Neural crest cell (in vitro differentiated cells): ENCODE results near the gene ANO1. TPM values are rescaled to one million over a fixed set of nuclear protein-coding genes. Genes with fewer than 3 reads are reported as not detected.
"Not testable (repeated sequence)": the region's sequence is repeated elsewhere in the genome, so short reads cannot be mapped to it uniquely, and the experiment has no call there.

Experiments
- DNase-seq: peaks from one replicate; pipeline ENCODE4 v3.0.0; 2021; ENCODE audit warnings: low read depth, mixed read lengths, low spot score
- H3K27ac Mint-ChIP-seq: one replicate; pipeline ENCODE4 v1.8.0; 2021; ENCODE audit warnings: mild to moderate bottlenecking, mixed read lengths; ENCODE audit not compliant: unreplicated experiment
- H3K27me3 Mint-ChIP-seq: 2 replicates; pipeline ENCODE4 v1.8.0; 2021; ENCODE audit warnings: low read depth, mild to moderate bottlenecking, mixed read lengths
- H3K36me3 Mint-ChIP-seq: 2 replicates; pipeline ENCODE4 v1.8.0; 2021; ENCODE audit warnings: low read depth, mild to moderate bottlenecking, mixed read lengths
- H3K4me1 Mint-ChIP-seq: 2 replicates; pipeline ENCODE4 v1.8.0; 2021; ENCODE audit warnings: mixed read lengths
- H3K4me3 Mint-ChIP-seq: one replicate; pipeline ENCODE4 v1.8.0; 2021; ENCODE audit warnings: mild to moderate bottlenecking, mixed read lengths
- H3K9me3 Mint-ChIP-seq: 2 replicates; pipeline ENCODE4 v1.8.0; 2021; ENCODE audit warnings: mixed read lengths
- total RNA-seq: library from RNA; stranded (reverse); gene quantifications from 2 replicates; pipeline ENCODE4 v1.2.1, GENCODE V29; 2021
- TF ChIP-seq, protein P1 (sequence below): fragments of 200-600 bp; sonication (generic); conservative IDR thresholded peaks from 2 replicates; pipeline ENCODE4 v1.5.0; 2021; ENCODE audit warnings: antibody characterized with exemption, mild to moderate bottlenecking

Gene ANO1
- total RNA-seq, 1 donor from 2014 or later = not detected

DNA sequence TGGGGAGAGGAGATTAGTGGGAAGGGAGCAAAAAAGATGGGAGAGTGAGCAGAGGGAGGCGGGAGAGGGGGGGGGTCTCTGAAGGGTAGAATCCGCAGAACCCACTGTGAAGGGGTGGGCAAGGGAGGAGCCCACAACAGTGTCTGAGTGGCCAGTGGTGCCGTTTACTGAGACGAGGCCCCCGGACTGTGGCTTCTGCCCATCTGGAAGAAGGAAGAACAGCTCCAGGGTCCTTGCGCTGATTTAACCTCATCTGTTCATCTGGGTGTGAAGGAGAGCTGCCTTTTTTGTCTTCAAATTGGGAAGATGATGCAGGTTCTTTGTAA is 45.7 kb upstream of the ANO1 start:
- no peaks in the 10 kb centered on the region for H3K36me3 Mint-ChIP-seq
- H3K27me3 Mint-ChIP-seq = peaks cover 19% of the 10 kb centered on the region
- no peak overlapping the region for H3K27ac Mint-ChIP-seq
- DNase-seq = no peak
- H3K4me1 Mint-ChIP-seq = peaks cover 11% of the 10 kb centered on the region
- TF ChIP-seq, protein P1, sequence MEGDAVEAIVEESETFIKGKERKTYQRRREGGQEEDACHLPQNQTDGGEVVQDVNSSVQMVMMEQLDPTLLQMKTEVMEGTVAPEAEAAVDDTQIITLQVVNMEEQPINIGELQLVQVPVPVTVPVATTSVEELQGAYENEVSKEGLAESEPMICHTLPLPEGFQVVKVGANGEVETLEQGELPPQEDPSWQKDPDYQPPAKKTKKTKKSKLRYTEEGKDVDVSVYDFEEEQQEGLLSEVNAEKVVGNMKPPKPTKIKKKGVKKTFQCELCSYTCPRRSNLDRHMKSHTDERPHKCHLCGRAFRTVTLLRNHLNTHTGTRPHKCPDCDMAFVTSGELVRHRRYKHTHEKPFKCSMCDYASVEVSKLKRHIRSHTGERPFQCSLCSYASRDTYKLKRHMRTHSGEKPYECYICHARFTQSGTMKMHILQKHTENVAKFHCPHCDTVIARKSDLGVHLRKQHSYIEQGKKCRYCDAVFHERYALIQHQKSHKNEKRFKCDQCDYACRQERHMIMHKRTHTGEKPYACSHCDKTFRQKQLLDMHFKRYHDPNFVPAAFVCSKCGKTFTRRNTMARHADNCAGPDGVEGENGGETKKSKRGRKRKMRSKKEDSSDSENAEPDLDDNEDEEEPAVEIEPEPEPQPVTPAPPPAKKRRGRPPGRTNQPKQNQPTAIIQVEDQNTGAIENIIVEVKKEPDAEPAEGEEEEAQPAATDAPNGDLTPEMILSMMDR = no peak
- no peak overlapping the region for H3K4me3 Mint-ChIP-seq
- no peaks in the 10 kb centered on the region for H3K9me3 Mint-ChIP-seq

DNA sequence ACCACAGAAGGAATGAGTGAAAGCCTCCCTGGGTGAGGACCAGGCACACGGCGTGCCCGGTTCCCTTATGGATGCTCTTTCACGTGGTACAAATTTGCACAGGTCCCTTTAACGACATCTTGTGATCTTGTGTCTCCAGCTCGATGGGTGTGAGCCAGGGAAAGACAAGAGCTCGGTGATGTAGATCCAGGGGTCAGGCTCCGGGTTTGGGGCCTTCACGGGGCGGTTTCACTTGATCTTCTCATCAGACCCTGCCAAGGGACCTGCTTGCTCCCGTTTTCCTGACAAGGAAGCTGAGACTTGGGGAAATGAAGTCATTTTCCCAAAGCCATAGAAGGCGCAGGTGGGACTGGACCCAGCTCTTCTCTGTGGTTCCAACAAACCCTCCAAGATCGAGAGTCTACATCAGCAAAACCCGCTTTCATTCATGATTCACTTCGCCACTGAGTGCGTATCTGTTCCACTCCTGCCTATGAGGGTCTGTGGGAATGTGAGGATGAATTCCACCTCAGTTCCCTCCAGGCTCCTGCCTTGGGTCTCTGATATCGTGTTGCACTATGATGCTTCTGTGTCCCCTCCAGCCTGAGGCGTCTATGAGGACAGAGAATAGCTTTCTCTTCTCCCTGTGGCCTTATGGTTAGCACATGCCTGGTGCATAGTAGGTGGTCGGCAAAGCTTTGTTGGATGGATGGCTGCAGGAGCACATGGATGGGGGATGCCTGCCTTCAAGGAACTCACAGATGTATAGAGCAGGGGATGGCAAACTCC is 45.0 kb upstream of the ANO1 start:
- Mint-ChIP-seq H3K9me3 (peaks cover under 1% of the 10 kb centered on the region), H3K27ac (no peak overlapping the region), H3K4me3 (no peak overlapping the region), H3K36me3 (no peaks in the 10 kb centered on the region), H3K27me3 (peaks cover 20% of the 10 kb centered on the region), H3K4me1 (peaks cover 11% of the 10 kb centered on the region)
- TF ChIP-seq, protein P1 = no peak
- DNase-seq = no peak

DNA sequence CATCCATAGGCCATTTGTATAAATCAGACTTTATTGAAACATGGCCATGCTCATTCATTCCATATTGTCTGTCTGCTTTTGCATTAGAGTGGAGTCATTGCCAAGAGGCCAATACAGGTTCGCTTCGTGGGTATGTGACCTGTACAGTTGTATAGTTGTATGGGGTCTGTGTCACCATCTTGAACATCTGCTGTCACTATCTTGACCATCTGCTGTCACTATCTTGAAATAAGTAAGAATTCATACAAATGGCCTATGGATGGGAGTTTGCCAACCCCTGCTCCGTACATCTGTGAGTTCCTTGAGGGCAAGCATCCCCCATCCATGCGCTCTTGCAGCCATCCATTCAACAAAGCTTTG is 44.4 kb upstream of the ANO1 start:
- no peak overlapping the region for H3K27ac Mint-ChIP-seq
- DNase-seq = no peak
- peaks cover 5% of the 10 kb centered on the region for H3K9me3 Mint-ChIP-seq

DNA sequence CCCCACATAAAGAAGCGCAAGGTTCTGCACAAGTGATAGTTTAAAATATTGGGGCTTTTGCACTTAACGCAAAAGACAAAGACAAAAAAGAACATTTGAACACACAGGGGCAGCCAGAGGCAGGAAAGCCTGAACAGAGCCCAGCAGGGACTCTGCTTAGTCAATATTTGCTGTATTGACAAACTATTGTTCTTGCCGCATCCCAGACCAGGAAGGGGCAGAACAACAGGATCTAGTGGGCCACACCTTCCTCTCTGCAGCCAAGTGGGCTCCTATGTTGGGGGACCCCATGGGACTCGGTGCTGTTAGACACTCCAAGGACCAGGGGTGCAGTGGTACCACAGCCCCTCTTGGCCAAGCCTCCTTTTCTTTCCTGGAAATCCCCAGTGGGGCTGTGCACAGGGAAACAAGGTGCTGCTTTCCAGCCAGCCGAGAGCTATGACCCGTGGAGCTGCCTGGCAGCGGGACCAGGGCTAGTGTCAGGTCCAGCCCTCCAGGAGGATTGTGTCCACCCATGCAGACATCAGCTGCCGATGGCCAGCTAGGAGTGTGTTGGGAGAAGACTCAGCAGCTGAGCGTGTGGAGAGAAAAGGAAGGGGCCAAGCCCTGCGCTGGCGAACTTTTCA is 43.3 kb upstream of the ANO1 start:
- H3K27me3 Mint-ChIP-seq = peaks cover 26% of the 10 kb centered on the region
- H3K36me3 Mint-ChIP-seq = peaks cover 2% of the 10 kb centered on the region
- no peak for DNase-seq
- TF ChIP-seq, protein P1 = no peak
- H3K4me1 Mint-ChIP-seq = peaks cover 5% of the 10 kb centered on the region
- H3K27ac Mint-ChIP-seq = no peak overlapping the region
- H3K4me3 Mint-ChIP-seq = no peak overlapping the region
- peaks cover 7% of the 10 kb centered on the region for H3K9me3 Mint-ChIP-seq

More for the DNA sequence above, 44.4 kb upstream of the ANO1 start:
- TF ChIP-seq, protein P1 = no peak
- Mint-ChIP-seq H3K36me3 (no peaks in the 10 kb centered on the region), H3K4me3 (no peak overlapping the region), H3K4me1 (peaks cover 11% of the 10 kb centered on the region), H3K27me3 (peaks cover 25% of the 10 kb centered on the region)

DNA sequence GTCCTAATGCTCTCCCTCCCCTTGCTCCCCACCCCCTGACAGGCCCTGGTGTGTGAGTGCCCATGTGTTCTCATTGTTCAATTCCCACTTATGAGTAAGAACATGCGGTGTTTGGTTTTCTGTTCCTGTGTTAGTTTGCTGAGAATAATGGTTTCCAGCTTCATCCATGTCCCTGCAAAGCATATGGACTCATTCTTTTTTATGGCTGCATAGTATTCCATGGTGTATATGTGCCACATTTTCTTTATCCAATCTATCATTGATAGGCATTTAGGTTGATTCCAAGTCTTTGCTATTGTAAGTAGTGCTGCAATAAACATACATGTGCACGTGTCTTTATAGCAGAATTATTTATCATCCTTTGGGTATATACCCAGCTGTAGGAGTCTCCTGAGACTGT is 42.5 kb upstream of the ANO1 start:
- peaks cover 11% of the 10 kb centered on the region for H3K9me3 Mint-ChIP-seq
- H3K4me3 Mint-ChIP-seq, DNase-seq, H3K27ac Mint-ChIP-seq, H3K36me3 Mint-ChIP-seq, H3K4me1 Mint-ChIP-seq: not testable (repeated sequence)
- peaks cover 28% of the 10 kb centered on the region for H3K27me3 Mint-ChIP-seq
